HepG2 (cell line): Measurements from ENCODE around the gene ITSN2. TPM values are rescaled to one million over a fixed set of nuclear protein-coding genes. Genes with fewer than 3 reads are reported as not detected.

Experiments
- GZF1 ChIP-seq: sonication (generic); formaldehyde crosslinking; IDR thresholded peaks from 2 replicates; pipeline ENCODE4 v1.5.1; 2020; ENCODE audit warnings: mild to moderate bottlenecking, missing genetic modification reagents
- IKZF1 ChIP-seq: fragments of 450-650 bp; IDR thresholded peaks from 2 replicates; pipeline ENCODE4 v1.7.1; 2016
- KDM1A ChIP-seq: IDR thresholded peaks from 2 replicates; pipeline ENCODE4 v1.6.1; 2016; ENCODE audit warnings: missing compliant biosample characterization
- MAFF ChIP-seq: IDR thresholded peaks from 2 replicates; pipeline ENCODE4 v1.6.1; 2011; ENCODE audit warnings: low read depth, low read length, improper control_type of control experiment
- MZF1 ChIP-seq: sonication (generic); formaldehyde crosslinking; IDR thresholded peaks from 2 replicates; pipeline ENCODE4 v1.8.1; 2023; ENCODE audit warnings: mild to moderate bottlenecking, missing genetic modification reagents, borderline replicate concordance
- NFYB ChIP-seq: sonication (generic); formaldehyde crosslinking; IDR thresholded peaks from 2 replicates; pipeline ENCODE4 v1.4.0; 2020; ENCODE audit warnings: missing genetic modification reagents
- NFYC ChIP-seq: IDR thresholded peaks from 2 replicates; pipeline ENCODE4 v1.6.1; 2016; ENCODE audit warnings: missing genetic modification reagents, missing compliant biosample characterization
- NR1H2 ChIP-seq: sonication (generic); formaldehyde crosslinking; IDR thresholded peaks from 2 replicates; pipeline ENCODE4 v1.8.1; 2022; ENCODE audit warnings: low read depth, missing genetic modification reagents, borderline replicate concordance
- RBFOX2 ChIP-seq: fragments of 200-400 bp; formaldehyde crosslinking; IDR thresholded peaks from 2 replicates; pipeline ENCODE4 v1.6.1; 2017; ENCODE audit warnings: low read depth, mild to moderate bottlenecking, low read length
- SRF ChIP-seq: IDR thresholded peaks from 2 replicates; pipeline ENCODE4 v1.6.1; 2011; ENCODE audit warnings: mild to moderate bottlenecking, low read depth, low read length, moderate library complexity
- TBL1XR1 ChIP-seq: fragments of 150-350 bp; IDR thresholded peaks from 2 replicates; pipeline ENCODE4 v1.6.1; 2014; ENCODE audit warnings: borderline replicate concordance, low read length; ENCODE audit not compliant: partially characterized antibody
- ZBTB38 ChIP-seq: sonication (generic); formaldehyde crosslinking; IDR thresholded peaks from 2 replicates; pipeline ENCODE4 v1.5.1; 2020; ENCODE audit warnings: mild to moderate bottlenecking, missing genetic modification reagents
- ZC3H4 ChIP-seq: sonication (generic); formaldehyde crosslinking; IDR thresholded peaks from 2 replicates; pipeline ENCODE4 v1.4.0; 2020; ENCODE audit warnings: missing genetic modification reagents, borderline replicate concordance
- ZFP36L2 ChIP-seq: sonication (generic); formaldehyde crosslinking; IDR thresholded peaks from 2 replicates; pipeline ENCODE4 v1.4.0; 2020; ENCODE audit warnings: missing genetic modification reagents
- ZNF274 ChIP-seq: sonication (generic); formaldehyde crosslinking; IDR thresholded peaks from 2 replicates; pipeline ENCODE4 v1.5.1; 2020; ENCODE audit warnings: mild to moderate bottlenecking, missing genetic modification reagents
- ZNF337 ChIP-seq: sonication (generic); formaldehyde crosslinking; IDR thresholded peaks from 2 replicates; pipeline ENCODE4 v1.5.1; 2020; ENCODE audit warnings: missing genetic modification reagents, low read depth, mild to moderate bottlenecking, borderline replicate concordance
- ZNF674 ChIP-seq: sonication (generic); formaldehyde crosslinking; IDR thresholded peaks from 2 replicates; pipeline ENCODE4 v1.5.0; 2020; ENCODE audit warnings: low read depth, mild to moderate bottlenecking, missing genetic modification reagents
- ZNF720 ChIP-seq: sonication (generic); formaldehyde crosslinking; IDR thresholded peaks from 2 replicates; pipeline ENCODE4 v1.4.0; 2020; ENCODE audit warnings: missing genetic modification reagents
- ZNF737 ChIP-seq: sonication (generic); formaldehyde crosslinking; IDR thresholded peaks from 2 replicates; pipeline ENCODE4 v1.5.0; 2020; ENCODE audit warnings: missing genetic modification reagents, mild to moderate bottlenecking, borderline replicate concordance
- polyA plus RNA-seq, 8 experiments: library from polyadenylated mRNA; depleted of rRNA in 3 of 8; stranded (reverse) in 7 of 8; unstranded in 1 of 8; fragments of >200 nt; fragmentation: Illumina TruSeq in 4 of 8; extraction: Trizol in 4 of 8; gene quantifications; 2 replicates each; pipeline versions ENCODE4 v1.2.1 to v1.2.3, GENCODE V29; 2011 to 2016; ENCODE audit warnings: low read depth in 4 of 8, missing spikeins in 1 of 8, mixed read lengths in 1 of 8; ENCODE audit not compliant: insufficient read depth in 1 of 8
- total RNA-seq, 5 experiments: library from RNA; depleted of rRNA; stranded (reverse); fragments of >200 nt; fragmentation: Illumina TruSeq; extraction: Trizol; gene quantifications; 2 replicates each; pipeline ENCODE4 v1.2.3, GENCODE V29; 2016; ENCODE audit warnings: low read depth in 1 of 5
- TF ChIP-seq, protein P1 (sequence below): sonication (generic); formaldehyde crosslinking; IDR thresholded peaks from 2 replicates; pipeline ENCODE4 v1.5.0; 2020; ENCODE audit warnings: missing genetic modification reagents
- TF ChIP-seq, protein P2 (sequence below): sonication (generic); formaldehyde crosslinking; conservative IDR thresholded peaks from 2 replicates; pipeline ENCODE4 v1.4.0; 2020; ENCODE audit warnings: missing genetic modification reagents
- TF ChIP-seq, protein P3 (sequence below): sonication (generic); formaldehyde crosslinking; IDR thresholded peaks from 2 replicates; pipeline ENCODE4 v1.4.0; 2020; ENCODE audit warnings: mild to moderate bottlenecking, missing genetic modification reagents
- TF ChIP-seq, protein P4 (sequence below): IDR thresholded peaks from 2 replicates; pipeline ENCODE4 v1.6.1; 2012; ENCODE audit warnings: inconsistent platforms

Gene ITSN2
- total and polyA plus RNA-seq, 2 of the 13 experiments (the other 11 are each of a cell fraction or from before 2014, with no cell fraction given), result 26.0 to 26.6 TPM

DNA sequence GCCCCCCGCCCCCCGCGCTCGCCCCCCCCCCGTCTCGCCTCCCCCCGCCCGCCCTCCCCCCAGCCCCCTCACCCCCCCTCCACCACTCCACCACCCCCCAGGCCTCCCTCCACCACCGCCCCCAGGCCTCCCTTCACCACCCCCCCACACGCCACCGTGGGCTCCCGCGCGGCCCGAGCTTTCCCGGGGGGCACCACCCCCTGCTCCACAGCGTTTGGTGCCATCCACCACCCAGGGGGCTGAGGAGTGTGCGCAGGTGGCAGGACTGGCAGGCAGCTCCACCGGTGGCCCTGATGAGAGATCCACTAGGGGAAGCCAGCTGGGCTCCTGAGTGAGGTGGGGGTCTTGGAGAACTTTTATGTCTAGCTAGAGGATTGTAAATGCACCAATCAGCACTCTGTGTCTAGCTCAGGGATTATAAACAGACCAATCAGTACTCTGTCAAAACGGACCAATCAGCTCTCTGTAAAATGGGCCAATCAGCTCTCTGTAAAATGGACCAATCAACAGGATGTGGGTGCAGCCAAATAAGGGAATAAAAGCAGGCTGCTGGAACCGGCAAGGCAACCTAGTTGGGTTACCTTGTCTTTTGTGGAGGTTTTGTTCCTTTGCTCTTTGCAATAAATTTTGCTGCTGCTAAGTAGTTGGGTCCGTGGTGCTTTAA is 43.0 kb upstream of the ITSN2 start (continued):
- TF ChIP-seq NFYC (CRISPR knock-in tag) (peak; percentile 77), ZNF737 (CRISPR knock-in tag) (no peak), IKZF1 (no peak), NFYB (CRISPR knock-in tag) (peak; percentile 80), ZFP36L2 (CRISPR knock-in tag) (no peak), ZBTB38 (CRISPR knock-in tag) (no peak), TBL1XR1 (no peak), ZNF674 (no peak), ZNF274 (no peak), MZF1 (no peak), RBFOX2 (no peak), ZC3H4 (CRISPR knock-in tag) (no peak), ZNF720 (no peak), ZNF337 (no peak), MAFF (no peak), GZF1 (no peak), NR1H2 (CRISPR knock-in tag) (no peak), SRF (peak; percentile 95), KDM1A (CRISPR knock-in tag) (no peak)
- TF ChIP-seq, protein P1, sequence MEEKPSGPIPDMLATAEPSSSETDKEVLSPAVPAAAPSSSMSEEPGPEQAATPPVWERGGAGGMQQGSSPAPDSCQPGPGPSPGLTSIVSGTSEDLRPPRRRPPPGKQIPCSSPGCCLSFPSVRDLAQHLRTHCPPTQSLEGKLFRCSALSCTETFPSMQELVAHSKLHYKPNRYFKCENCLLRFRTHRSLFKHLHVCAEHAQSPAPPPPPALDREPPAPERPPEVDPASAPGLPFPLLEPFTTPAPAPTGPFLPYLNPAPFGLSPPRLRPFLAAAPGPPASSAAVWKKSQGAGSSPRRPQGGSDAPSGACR (CRISPR knock-in tag), result no peak
- TF ChIP-seq, protein P2, sequence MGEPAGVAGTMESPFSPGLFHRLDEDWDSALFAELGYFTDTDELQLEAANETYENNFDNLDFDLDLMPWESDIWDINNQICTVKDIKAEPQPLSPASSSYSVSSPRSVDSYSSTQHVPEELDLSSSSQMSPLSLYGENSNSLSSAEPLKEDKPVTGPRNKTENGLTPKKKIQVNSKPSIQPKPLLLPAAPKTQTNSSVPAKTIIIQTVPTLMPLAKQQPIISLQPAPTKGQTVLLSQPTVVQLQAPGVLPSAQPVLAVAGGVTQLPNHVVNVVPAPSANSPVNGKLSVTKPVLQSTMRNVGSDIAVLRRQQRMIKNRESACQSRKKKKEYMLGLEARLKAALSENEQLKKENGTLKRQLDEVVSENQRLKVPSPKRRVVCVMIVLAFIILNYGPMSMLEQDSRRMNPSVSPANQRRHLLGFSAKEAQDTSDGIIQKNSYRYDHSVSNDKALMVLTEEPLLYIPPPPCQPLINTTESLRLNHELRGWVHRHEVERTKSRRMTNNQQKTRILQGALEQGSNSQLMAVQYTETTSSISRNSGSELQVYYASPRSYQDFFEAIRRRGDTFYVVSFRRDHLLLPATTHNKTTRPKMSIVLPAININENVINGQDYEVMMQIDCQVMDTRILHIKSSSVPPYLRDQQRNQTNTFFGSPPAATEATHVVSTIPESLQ, result no peak
- TF ChIP-seq, protein P3, sequence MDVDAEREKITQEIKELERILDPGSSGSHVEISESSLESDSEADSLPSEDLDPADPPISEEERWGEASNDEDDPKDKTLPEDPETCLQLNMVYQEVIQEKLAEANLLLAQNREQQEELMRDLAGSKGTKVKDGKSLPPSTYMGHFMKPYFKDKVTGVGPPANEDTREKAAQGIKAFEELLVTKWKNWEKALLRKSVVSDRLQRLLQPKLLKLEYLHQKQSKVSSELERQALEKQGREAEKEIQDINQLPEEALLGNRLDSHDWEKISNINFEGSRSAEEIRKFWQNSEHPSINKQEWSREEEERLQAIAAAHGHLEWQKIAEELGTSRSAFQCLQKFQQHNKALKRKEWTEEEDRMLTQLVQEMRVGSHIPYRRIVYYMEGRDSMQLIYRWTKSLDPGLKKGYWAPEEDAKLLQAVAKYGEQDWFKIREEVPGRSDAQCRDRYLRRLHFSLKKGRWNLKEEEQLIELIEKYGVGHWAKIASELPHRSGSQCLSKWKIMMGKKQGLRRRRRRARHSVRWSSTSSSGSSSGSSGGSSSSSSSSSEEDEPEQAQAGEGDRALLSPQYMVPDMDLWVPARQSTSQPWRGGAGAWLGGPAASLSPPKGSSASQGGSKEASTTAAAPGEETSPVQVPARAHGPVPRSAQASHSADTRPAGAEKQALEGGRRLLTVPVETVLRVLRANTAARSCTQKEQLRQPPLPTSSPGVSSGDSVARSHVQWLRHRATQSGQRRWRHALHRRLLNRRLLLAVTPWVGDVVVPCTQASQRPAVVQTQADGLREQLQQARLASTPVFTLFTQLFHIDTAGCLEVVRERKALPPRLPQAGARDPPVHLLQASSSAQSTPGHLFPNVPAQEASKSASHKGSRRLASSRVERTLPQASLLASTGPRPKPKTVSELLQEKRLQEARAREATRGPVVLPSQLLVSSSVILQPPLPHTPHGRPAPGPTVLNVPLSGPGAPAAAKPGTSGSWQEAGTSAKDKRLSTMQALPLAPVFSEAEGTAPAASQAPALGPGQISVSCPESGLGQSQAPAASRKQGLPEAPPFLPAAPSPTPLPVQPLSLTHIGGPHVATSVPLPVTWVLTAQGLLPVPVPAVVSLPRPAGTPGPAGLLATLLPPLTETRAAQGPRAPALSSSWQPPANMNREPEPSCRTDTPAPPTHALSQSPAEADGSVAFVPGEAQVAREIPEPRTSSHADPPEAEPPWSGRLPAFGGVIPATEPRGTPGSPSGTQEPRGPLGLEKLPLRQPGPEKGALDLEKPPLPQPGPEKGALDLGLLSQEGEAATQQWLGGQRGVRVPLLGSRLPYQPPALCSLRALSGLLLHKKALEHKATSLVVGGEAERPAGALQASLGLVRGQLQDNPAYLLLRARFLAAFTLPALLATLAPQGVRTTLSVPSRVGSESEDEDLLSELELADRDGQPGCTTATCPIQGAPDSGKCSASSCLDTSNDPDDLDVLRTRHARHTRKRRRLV, result no peak
- TF ChIP-seq, protein P4, sequence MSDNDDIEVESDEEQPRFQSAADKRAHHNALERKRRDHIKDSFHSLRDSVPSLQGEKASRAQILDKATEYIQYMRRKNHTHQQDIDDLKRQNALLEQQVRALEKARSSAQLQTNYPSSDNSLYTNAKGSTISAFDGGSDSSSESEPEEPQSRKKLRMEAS, result no peak
